Testis (tissue), 3 donors: ENCODE measurements around the gene SRPRA. TPM values are rescaled to one million over a fixed set of nuclear protein-coding genes. Genes with fewer than 3 reads are reported as not detected.

Experiments used
- DNase-seq: peaks from one replicate; pipeline ENCODE4 v3.0.0-alpha.2; 2019
- H3K27ac ChIP-seq, 2 donors: fragments of 200-600 bp; sonication (generic); one replicate each; pipeline ENCODE4 v1.5.1; 2019
- H3K27me3 ChIP-seq: fragments of 200-600 bp; sonication (generic); one replicate; pipeline ENCODE4 v1.5.1; 2019
- H3K36me3 ChIP-seq: fragments of 200-600 bp; sonication (generic); one replicate; pipeline ENCODE4 v1.5.1; 2017; ENCODE audit warnings: low read depth; ENCODE audit errors: missing control alignments
- H3K4me1 ChIP-seq: fragments of 200-600 bp; sonication (generic); one replicate; pipeline ENCODE4 v1.5.1; 2019
- H3K4me3 ChIP-seq, 2 donors: fragments of 200-600 bp; sonication (generic); one replicate each; pipeline ENCODE4 v1.5.1; 2017 to 2019
- H3K9me3 ChIP-seq: fragments of 200-600 bp; sonication (generic); one replicate; pipeline ENCODE4 v1.5.1; 2017
- CTCF ChIP-seq, 3 experiments: fragments of 450-650 bp in 2 of 3; fragments of 200-600 bp in 1 of 3; sonication (generic) in 1 of 3; IDR thresholded peaks; one replicate each; pipeline ENCODE4 v1.5.1; 2016 to 2019; ENCODE audit warnings: antibody characterized with exemption in 3 of 3, mild to moderate bottlenecking in 2 of 3, moderate library complexity in 1 of 3
- POLR2A ChIP-seq: fragments of 450-650 bp; IDR thresholded peaks from one replicate; pipeline ENCODE4 v1.6.1; 2017; ENCODE audit warnings: antibody characterized with exemption, mild to moderate bottlenecking, moderate library complexity
- WGBS, 2 donors: methylation state at CpG; one replicate each; pipeline ENCODE4 v1.1.5; 2018; 5-methylcytosine and 5-hydroxymethylcytosine counted together
- intact Hi-C: fragments of 100-400 bp; cut with DNase I; formaldehyde crosslinking; loops from one replicate; pipeline ENCODE4 v1.15.1; 2023; ENCODE audit warnings: low total_unique reads
- polyA plus RNA-seq: library from polyadenylated mRNA; stranded (reverse); fragments of 350-450 nt; fragmentation: Illumina TruSeq; extraction: RNeasy Lipid Tissue Mini Kit (QIAGEN cat#74804); gene quantifications from one replicate; pipeline ENCODE4 v1.2.3, GENCODE V29; 2014; ENCODE audit warnings: low read depth, low replicate concordance; ENCODE audit not compliant: insufficient read depth
- total RNA-seq, 2 donors: library from RNA; depleted of rRNA; stranded (reverse); fragments of >200 nt; gene quantifications; one replicate each; pipeline ENCODE4 v1.2.3, GENCODE V29; 2016

Gene SRPRA
- total and polyA plus RNA-seq, 3 donors from 2014 or later = 88.4 to 122 (median 105) TPM

DNA sequence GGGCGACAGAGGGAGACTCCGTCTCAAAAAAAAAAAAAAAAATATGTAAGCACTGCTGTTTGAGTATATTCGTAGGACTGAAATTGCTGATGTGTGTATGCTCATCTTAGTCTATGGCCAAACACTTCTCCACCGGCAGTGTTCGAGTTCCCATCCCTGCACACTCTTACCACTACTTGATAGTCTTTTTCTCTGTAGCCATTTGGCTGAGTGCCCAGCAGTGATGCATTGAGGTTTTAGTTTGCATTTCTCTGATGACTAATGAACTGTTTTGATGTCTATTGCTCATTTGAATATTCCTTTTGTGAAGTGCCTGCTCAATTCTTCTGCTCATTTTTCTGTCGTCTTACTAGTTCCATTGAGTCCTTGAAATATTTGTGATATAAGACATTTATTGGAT lies 16.1 kb upstream of the SRPRA start:
- intact Hi-C loops = no loop called here

GRCh38 chr11:126282736-126283591 lies 14.3 kb upstream of the SRPRA start, which contains the start of gene TIRAP:
Gene TIRAP (plus strand): TSS chr11:126283093. CDS start chr11:126290895, 7,802 bp downstream.
- Histone ChIP-seq H3K36me3 (no peaks in the 10 kb centered on the region), H3K27ac (peak within 1 kb of the TSS; percentile 71 to 78), H3K4me1 (peaks cover 7% of the 10 kb centered on the region), H3K27me3 (no peaks in the 10 kb centered on the region), H3K9me3 (no peaks in the 10 kb centered on the region), H3K4me3 (peak within 1 kb of the TSS; percentile 71 to 77)
- 0 to 1% methylated on average over 9 to 71 of the region's 82 CpGs for WGBS, 2 donors
- TF ChIP-seq POLR2A (no peak), CTCF (IDR thresholded peaks at IDR 0.05) (peak in 1 of 3 experiments; percentile 35)
- intact Hi-C loops = no loop called here
- peak; percentile 67 for DNase-seq

More for the DNA sequence above, 16.1 kb upstream of the SRPRA start:
- no peak overlapping the region for H3K4me3 ChIP-seq
- H3K9me3 ChIP-seq = no peaks in the 10 kb centered on the region
- no peak for TF ChIP-seq POLR2A
- no peak for TF ChIP-seq CTCF (IDR thresholded peaks at IDR 0.05)
- 67 to 71% methylated on average over 6 of the region's 6 CpGs for WGBS, 2 donors
- no peak overlapping the region for H3K27ac ChIP-seq
- no peaks in the 10 kb centered on the region for H3K27me3 ChIP-seq
- peaks cover 7% of the 10 kb centered on the region for H3K4me1 ChIP-seq
- no peaks in the 10 kb centered on the region for H3K36me3 ChIP-seq
- no peak for DNase-seq

DNA sequence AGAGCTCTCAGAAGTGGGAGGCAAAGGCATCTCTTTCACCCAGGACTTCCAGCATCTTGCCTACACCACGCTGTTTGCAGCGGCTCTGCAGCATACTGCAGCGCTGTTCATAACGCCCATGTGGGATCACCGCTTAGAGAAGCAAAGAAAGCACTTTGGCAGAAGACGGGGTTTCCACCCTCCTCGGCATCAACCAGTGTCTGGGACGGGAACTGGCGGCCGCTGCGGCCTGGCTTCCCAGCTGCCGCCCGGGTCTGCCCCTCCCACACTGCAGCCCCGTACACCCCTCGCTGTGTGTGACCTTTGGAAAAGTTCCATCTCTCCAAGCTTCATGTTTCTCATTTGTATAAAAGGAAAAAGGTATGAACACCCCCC lies 13.7 kb upstream of the SRPRA start:
- no peak for TF ChIP-seq CTCF (IDR thresholded peaks at IDR 0.05)
- no peak for TF ChIP-seq POLR2A
- WGBS, 2 donors = 0 to 1% methylated on average over 14 to 15 of the region's 15 CpGs
- no peaks in the 10 kb centered on the region for H3K9me3 ChIP-seq
- intact Hi-C loops = no loop called here
- H3K4me3 ChIP-seq = peak overlapping the region; percentile 71 to 77
- peak overlapping the region; percentile 71 to 78 for H3K27ac ChIP-seq
- no peaks in the 10 kb centered on the region for H3K27me3 ChIP-seq
- H3K4me1 ChIP-seq = peaks cover 7% of the 10 kb centered on the region
- no peaks in the 10 kb centered on the region for H3K36me3 ChIP-seq
- DNase-seq = peak; percentile 63

GRCh38 chr11:126281666-126282175 lies 13.0 kb upstream of the SRPRA start:
- Histone ChIP-seq H3K4me1 (peaks cover 7% of the 10 kb centered on the region), H3K27me3 (no peaks in the 10 kb centered on the region), H3K9me3 (no peaks in the 10 kb centered on the region), H3K4me3 (no peak overlapping the region), H3K27ac (peak overlapping the region; percentile 71 to 78), H3K36me3 (no peaks in the 10 kb centered on the region)
- no peak for DNase-seq
- TF ChIP-seq CTCF (IDR thresholded peaks at IDR 0.05) (no peak), POLR2A (no peak)
- intact Hi-C loops = no loop called here
- 68 to 72% methylated on average over 10 of the region's 10 CpGs for WGBS, 2 donors
